Hippocampal formation (tissue), 2 donors: ENCODE measurements around the gene EEF2KMT.
"Not testable (repeated sequence)": the region's sequence is repeated elsewhere in the genome, so short reads cannot be mapped to it uniquely, and the experiment has no call there.

Experiments used
- DNase-seq, 2 donors: peaks; one replicate each; lab custom pipeline; 2025; lab: John Stamatoyannopoulos, UW

Gene EEF2KMT

DNA sequence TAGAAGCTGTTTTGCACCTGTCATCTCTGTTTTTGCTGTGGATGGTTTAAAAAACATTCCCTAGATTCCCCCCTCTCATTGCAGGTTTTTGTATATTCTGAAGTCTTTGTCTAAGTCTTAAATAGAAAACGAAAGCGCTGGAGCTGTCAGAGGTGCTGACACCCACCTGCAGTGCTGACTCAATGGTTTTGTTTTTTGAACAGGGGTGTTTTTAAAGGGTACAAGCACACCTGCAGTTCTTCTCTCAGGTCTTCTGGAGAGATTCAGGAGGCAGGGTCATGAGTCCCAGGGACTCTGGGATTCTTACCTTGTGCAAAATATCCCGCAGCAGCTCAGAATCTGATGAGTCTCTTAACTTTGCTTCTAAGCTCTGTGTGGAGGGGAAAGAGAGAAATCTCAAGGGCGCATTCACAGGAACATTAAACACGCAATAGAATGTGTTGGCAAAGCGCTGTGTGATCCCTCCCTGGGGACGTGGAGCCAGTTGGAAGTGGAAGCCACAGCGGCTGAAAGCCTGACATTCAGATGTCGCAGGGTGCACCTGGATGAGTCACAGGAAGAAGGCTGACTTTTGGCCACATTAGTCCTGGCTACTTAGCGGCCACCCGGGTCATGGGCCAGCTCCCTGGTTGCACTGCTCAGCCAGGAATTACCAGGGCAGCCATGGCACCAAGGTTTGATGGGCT, 2.3 kb downstream of the EEF2KMT start:
- not testable (repeated sequence) for DNase-seq

DNA sequence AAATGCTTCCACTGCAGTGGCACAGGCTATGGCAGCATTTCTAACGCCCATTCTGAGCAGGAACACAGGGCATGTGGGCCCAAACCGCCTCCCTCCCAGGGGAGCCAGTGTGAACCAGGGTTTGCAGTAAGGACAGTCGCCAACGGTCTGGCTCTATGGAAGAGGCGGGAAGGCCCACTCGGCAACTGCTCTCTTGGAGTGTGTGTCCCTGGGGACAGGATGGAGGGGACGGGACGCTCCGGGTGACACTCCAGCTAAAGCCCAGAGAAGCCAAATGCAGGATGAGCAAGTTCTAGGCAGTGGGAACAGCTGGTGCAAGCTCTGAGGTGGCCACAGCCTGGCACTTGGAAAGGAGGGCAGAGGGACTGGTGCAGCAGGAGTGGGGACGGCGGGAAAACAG, 3.8 kb downstream of the EEF2KMT start:
- not testable (repeated sequence) for DNase-seq

DNA sequence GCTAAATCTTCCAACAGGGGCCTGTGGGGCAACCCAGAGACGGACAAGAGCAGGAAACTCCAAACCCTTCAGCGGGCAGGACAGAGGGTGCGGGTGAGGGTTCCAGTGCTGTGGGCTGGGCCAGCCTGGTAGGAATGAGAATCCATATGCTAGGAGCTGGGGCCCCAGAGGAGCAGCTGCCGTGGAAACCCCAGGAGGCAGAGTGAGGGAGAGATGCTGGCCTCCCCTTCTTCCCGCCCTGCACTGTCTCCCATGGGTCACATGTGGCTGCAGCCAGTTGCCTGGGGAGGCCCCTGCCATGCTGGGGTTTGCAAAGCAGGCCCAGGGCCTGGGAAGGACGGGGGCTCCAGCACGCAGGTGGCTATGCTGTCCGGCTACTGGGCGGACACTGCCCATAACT, 4.5 kb downstream of the EEF2KMT start:
- not testable (repeated sequence) for DNase-seq

DNA sequence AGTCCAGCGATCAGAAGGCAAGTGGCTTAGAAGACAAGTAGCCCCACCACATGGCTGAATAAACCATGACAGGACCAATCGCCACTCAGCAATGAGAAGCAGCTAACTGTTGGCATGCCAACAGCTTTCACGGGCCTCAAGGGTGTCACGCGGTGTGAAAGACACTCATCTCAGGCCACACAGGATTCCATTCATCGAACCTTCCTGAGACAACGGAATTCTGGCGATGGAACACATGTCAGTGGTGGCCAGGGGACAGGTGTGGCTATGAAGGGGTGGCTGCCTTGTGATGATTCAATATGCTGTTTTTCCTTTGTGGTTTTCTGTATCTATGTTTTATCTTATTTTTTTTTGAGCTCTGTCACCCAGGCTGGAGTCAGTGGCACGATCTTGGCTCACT, 7.0 kb downstream of the EEF2KMT start:
- not testable (repeated sequence) for DNase-seq

DNA sequence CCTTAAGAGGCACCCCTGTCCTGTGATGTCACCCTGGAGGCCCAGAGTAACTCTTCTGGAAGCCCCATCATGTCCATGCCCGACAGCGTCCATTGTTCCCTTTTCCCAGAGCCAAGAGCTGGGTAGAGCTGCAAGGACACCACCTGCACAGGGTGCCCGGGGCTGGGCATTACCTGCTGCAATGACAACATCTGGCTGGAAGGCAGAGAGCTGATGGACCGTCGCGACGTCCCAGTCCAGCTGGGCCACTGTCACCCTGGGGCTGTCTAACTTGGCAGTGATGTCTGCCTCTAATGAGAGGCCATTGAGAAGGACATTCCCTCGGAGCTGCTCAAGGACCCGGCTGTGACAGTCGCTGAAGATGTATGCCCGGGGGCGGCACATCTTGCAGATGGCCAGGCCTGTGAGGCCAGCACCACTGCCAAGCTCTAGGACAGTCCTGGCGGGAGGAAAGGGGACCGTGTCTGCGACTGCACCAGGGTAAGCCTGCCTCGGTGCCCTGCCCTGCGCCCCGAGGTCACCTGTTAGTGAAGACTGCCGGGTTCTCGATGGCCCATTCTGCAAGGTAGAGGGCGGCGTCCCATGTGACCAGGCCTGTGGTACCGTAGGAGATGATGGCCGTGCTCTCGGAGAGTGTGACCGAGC, 7.6 kb downstream of the EEF2KMT start:
- DNase-seq = not testable (repeated sequence)

DNA sequence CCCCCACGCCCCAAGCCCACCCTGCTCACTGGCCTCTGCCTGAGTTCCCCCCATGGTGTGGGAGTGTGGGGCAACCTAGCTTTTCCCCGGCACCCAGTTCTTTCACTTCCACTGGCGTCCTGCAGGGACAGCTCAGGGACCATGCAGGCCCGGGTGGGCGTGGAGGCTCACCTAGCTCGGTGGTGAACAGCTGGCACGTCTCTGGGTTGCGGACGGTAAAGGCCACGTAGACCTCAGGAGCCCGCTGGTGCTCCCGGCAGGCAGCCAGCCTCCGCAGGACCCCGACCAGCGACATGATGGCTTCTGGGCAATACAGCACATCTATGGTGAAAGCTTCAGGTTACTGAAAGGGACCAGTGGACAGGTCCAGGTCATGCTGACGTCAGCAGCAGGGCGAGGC, 8.7 kb downstream of the EEF2KMT start:
- not testable (repeated sequence) for DNase-seq

DNA sequence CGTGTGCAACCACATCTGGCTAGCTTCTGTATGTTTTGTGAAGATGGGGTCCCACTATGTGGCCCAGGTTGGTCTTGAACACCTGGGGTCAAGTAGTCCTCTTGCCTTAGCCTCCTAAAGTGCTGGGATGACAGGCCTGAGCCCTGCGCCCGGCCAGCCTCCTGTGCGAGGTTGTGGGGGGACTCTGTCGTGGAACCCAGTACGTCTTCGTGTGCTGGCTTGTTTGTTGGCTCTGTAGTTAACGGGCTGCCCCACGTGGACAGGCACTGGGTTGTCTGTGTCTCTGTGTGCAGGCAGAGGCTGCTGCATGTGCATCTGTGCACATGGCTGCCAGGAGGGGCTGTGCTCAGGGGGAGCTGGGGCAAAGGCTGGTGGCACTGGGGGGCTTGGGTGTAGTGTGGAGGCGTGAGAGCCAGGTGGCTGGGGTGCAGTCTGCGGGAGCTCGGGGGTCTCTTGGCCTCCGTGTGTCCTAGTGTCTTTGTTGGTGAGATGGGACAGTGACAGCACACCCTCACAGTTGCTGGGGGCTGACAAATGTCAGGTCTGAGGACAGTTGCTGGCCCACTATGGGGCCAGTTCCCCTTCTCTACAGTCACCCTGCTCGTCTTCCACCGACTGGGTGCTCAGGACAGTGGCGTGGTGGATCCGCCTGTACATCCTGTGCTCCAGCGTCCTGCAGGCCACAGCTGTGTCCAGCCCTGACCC, 9.4 kb downstream of the EEF2KMT start:
- not testable (repeated sequence) for DNase-seq

DNA sequence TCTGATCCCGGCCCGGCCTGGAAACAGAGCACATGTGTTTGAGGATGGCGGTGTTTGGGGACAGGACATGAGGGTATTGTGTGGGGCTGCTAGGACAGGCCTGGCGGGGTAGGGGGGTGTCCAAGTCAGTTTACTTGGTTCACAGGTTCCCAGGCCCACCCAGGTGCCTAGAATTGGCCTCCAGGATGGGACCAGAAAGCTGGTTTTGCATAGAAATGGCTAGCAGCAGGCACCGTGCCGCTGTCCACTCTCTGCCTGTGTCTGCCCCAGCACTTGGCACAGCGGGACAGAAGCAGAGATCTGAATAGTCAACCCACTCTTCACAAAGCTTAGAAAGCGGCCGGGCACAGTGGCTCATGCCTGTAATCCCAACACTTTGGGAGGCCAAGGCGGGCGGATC, 11.9 kb downstream of the EEF2KMT start:
- not testable (repeated sequence) for DNase-seq

DNA sequence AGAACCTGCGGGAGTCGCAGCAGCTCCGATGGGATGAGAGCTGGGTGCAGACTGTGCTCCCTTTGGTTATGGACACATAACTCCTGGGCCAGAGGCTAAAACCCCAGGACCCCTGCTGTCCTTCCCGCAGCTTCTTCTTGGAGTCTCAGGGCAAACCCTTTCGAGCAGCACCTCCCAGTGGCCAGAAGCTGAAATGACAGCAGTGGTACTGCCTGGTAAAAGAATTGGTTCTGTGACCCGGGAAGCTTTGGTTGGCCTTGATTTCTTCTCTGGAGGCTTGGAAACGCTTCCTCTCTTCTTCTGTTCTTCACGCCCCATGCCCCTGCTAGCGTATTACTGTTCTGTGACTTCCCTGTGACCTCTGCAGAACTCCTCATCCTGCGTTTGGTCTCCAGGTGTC, 12.8 kb downstream of the EEF2KMT start:
- not testable (repeated sequence) for DNase-seq

DNA sequence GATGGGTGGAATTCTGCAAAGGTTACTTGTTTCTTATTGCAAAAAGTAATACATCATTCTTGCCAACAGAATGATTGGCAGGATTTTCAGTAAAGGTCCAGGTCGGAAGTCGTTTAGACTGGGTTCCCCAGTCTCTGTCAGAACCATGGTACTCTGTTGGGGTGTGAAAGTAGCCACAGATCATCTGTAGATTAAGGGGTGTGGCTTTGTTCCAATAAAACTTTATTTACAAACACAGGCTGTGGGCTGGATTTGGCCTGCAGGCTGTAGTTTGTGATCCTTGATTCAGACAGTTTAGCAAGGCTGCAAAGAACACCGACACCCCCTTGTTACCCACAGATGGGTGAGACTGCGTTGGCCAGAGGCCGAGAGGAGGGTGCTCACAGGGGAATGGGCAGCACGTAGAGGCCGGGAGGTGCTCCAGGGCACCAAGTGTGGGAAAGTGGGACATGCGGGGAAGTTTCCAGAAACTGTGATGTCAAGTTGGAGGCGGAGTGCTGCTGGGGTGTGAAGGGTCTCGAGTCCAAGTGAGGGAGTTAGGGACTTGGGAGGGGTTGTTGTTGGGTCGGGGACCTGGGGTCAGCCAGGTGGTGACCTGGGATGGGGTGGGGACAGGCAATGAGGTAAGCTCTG, 13.4 kb downstream of the EEF2KMT start:
- DNase-seq = not testable (repeated sequence)

DNA sequence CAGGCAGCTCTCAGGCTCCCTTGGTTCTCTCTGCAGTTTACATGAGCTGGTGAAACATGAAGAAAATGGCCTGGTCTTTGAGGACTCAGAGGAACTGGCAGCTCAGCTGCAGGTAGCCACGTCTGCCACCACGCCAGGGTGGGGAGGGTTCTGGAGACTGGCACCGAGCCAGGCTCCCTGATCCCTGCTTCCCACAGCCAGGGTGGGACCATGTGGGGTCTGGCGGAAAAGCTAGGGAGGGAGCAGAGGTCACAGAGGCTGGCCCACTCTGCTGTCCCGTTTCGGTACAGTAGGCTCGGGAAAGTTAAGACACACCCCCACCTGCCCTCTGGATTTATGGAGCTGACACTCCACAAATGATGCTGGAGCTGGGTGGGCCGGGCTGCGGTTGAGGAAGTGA, 13.9 kb downstream of the EEF2KMT start:
- DNase-seq = not testable (repeated sequence)

DNA sequence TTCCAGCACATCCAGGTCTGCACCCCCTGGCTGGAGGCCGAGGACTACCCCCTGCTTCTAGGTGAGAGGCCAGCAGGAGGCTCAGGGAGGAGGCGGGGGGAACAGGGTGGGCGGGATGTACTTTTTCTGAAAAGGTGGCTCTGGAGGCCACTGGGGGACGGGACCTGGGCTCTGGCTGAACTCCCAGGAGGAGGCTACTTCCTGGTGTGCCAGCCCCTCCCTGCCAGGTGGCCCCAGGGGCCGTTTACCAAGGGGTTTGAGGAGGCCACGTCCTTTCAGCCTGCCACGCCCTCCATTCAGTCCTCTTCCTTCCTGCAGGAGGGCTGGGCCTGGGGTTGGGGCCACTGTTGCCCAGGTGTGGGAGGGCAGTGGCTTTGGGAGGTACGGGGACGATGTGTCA, 16.6 kb downstream of the EEF2KMT start:
- not testable (repeated sequence) for DNase-seq

DNA sequence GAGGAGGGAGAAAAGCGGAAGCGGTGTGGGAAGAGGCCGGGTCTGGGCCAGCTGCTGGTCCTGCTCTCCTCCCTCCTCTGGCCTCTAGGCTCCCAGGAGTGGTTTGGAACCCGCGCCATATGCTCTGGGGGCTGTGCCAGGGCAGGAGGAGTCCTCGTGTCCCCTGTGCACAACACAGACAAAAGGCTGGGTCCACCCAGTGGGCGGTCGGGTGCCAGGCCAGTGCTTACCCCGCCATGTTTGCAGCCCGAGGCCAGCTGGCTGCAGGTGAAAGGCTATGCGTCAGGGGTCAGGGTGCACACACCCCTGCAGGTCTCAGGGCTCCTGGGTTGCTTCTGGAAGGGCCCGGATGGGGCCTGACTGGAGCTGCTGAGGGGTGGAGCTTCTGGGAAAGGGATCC, 17.1 kb downstream of the EEF2KMT start:
- DNase-seq = not testable (repeated sequence)

DNA sequence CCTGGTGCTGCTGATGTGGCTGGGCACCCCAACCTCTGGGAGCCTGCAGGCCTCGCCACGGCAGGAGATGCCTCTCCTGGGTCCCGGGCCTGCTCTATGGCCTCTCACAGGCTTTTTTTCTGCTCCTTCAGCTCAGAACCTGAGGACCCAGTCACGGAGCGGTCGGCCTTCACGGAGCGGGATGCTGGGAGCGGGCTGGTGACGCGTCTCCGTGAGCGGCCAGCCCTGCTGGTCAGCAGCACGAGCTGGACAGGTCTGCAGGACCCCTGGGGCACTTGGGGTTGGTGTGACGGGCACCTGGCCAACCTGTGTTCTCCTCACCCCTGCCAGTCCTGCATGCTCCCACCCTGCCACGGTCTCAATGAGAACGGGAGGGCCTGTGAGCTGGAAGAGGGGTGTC, 19.0 kb downstream of the EEF2KMT start:
- no peak for DNase-seq

DNA sequence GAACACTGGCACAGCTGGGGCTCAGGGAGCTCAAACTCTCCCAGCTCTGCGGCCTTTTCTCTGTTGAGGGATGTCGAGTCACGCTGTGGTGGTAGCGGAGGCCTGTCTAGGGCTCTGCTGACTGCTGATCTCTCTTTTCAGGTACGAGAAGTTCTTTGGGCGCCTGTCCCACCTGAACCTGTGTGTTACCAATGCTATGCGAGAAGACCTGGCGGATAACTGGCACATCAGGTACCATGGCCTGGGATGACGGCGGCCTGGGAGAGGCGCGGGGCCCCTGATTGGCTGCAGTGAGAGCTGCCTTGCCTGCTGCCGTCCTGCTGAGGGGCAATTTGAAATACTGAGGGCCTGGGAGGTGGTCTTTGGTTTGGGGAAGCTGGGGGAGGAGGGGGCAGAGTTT, 20.3 kb downstream of the EEF2KMT start:
- no peak for DNase-seq

DNA sequence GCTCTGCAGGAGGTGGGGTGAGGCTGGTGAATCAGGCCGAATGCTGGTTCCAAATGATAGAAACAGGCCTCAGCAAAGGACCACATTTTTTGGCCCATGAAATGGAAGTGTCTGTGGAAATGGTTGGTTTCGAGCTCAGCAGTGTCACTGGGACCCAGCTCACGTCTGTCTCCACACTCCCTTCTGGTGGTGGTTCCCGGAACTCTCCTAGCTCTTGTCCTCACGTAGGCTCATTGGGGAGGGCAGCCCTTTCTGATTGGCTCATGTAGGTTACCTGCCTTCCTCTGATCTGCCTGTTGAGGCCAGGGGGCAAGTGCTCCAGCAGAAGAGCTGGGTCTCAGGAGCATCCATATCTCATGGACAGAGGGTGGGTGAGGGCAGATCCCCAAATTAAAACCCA, 22.0 kb downstream of the EEF2KMT start:
- no peak for DNase-seq

DNA sequence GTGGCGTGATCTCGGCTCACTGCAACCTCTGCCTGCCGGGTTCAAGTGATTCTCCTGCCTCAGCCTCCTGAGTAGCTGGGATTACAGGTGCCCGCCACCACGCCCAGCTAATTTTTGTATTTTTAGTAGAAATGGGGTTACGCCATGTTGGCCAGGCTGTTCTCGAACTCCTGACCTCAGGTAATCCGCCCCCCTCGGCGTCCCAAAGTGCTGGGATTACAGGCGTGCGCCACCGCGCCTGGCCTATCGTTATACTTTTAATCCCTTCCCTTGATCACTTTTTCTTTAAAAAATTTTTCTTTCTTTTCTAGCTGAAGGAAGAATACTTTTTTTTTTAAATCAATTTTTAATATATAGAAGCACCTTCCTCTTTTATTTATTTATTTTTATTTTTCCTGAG, 23.8 kb downstream of the EEF2KMT start:
- DNase-seq = not testable (repeated sequence)

DNA sequence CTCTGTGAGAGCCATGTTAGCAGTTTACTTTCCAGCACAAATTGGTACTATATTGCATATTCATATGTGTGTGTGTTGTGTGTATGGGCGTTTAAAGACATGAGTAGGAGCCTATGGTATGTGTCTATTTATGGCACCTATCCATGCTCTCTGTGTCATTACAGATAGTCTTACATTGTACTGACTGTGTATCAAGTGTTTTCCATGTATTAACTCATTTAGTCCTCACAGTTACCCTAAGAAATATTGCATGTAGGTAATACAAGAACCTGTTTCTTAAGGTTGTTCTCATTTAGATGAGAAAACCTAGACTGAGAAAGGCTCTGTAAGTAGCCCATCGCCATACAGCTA, 24.3 kb downstream of the EEF2KMT start:
- no peak for DNase-seq

DNA sequence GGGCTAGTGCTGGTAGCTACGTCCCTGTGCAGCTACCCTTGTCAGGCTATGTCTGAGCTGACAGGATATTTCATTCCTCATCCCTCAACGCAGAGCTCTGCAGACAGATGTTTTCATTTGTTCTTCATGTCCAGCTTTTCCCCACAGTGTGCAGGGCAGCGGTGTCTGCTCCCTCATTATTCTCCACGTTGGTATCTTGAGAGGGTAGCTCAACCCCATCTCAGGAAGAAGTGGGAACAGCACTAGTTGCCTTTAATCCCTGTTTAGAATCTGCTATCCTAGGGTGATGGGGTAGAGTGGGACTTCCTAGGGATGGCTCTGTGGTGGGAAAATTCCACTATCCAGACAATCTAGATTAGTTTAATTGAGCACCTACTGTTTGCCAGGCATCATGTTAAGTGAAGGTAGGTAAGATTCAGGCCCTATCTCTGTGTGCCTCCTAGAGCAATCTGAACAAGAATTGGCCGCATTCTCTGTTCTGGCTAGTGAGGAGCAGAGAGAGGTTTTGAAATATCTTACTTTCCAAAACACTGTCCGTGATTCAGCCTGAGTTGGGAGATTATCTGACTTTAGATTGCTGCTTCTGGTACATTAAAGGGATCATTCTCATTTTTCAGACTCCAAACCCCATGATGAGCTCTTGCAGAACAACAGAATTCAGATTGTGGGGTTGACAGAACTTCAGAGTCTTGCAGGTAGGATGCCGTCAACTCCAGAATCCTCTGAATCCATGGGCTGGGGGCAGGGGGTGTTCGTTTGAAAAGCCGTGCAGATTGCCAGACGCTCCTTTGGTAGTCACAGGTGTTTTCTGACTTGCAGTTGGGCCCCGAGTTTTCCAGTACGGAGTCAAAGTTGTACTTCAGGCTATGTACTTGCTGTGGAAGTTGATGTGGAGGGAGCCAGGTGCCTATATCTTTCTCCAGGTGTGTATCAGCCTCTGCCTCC, 25.0 kb downstream of the EEF2KMT start:
- no peak for DNase-seq

DNA sequence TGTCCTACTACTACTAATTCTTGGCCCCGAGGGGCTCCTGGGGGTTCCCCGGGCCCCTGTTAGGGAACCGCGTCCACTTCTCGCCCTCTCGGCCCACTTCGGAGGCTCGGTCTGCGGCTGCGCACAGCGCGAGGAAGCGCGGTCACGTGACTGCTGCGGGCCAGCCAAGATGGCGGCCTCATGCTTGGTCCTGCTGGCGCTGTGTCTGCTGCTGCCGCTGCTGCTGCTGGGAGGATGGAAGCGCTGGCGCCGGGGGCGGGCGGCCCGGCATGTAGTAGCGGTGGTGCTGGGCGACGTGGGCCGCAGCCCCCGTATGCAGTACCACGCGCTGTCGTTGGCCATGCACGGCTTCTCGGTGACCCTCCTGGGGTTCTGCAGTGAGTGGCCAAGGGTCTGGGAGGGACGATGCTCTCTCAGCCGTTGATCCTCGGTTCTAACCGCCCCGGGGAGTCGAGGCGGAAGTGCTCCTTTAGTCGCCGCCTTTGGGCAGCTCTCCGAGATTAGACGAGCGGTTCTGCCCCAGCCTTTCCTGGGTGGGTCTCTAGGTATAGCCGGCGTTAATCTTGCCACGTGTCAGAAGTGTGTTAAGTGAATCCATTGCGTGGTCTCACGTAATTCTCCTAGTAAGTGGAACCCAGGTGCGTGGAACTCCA, 25.8 kb downstream of the EEF2KMT start, which contains the start of gene ALG1:
ALG1 (plus strand) TSS at position 163 of the 653 bp plus-strand sequence; CDS start at position 170, 7 bp downstream.
- peak; percentile 76 to 85 for DNase-seq

DNA sequence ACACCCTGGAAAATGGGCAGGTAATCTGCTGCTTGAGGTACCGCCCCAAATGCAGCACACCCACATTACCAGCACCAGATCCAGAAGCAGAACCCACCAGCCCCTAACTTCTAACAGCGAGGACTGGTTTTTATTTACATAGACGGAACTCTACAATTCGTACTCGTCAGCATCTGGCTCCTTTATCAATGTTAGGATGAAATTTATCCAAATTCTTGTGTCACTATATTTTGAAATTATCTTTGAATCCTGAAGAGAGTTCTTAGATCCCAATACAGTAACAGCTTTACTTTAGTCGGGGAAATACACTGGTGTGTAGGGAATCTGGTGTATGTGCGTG, 26.3 kb downstream of the EEF2KMT start:
- no peak for DNase-seq
